PFSK-1 (cell line): ENCODE results near the gene ATP5PO.

Source experiments
- FOXP2 ChIP-seq: optimal IDR thresholded peaks from 2 replicates; pipeline ENCODE3; 2011; ENCODE audit warnings: borderline replicate concordance, control low read depth, inconsistent platforms; ENCODE audit not compliant: insufficient read depth; ENCODE audit errors: extremely low read length, extremely low read depth
- POLR2AphosphoS5 ChIP-seq: IDR thresholded peaks from 2 replicates; pipeline ENCODE4 v1.6.1; 2012; ENCODE audit warnings: low read depth, mild to moderate bottlenecking, control low read depth, low read length, moderate library complexity
- REST ChIP-seq, 2 experiments: IDR thresholded peaks; 2 replicates each; pipeline versions ENCODE4 v1.6.1 to v1.8.0; 2011 to 2012; ENCODE audit warnings: low read depth in 2 of 2, low read length in 2 of 2, control low read depth in 1 of 2, inconsistent platforms in 1 of 2, mild to moderate bottlenecking in 1 of 2, moderate library complexity in 1 of 2; ENCODE audit not compliant: insufficient read depth in 1 of 2
- SIN3A ChIP-seq: IDR thresholded peaks from 2 replicates; pipeline ENCODE4 v1.6.1; 2012; ENCODE audit warnings: mild to moderate bottlenecking, low read length, moderate library complexity, borderline replicate concordance; ENCODE audit not compliant: insufficient read depth

GRCh38 chr21:33859373-33860102 is 56.1 kb downstream of the ATP5PO start:
- TF ChIP-seq SIN3A, result no peak
- TF ChIP-seq REST (IDR thresholded peaks at IDR 0.05; ENCODE audit: insufficient read depth in 1 of 2, low read depth in 2 of 2, low read length in 2 of 2), result no peak
- no peak for TF ChIP-seq POLR2AphosphoS5
- no peak for TF ChIP-seq FOXP2
